ENCODE results near the gene GMCL1. TPM values are rescaled to one million over a fixed set of nuclear protein-coding genes. Genes with fewer than 3 reads are reported as not detected.

Gene GMCL1
- total and polyA plus RNA-seq, 2 experiments from 2014 or later: 9.6 to 14.5 TPM

GRCh38 chr2:69926849-69927515 lies 97.5 kb downstream of the GMCL1 start:
- Histone ChIP-seq H3F3A (ENCODE audit: insufficient read depth) (peaks cover 10% of the 10 kb centered on the region; the same call in 1 of the 2 replicates), H3K9me3 (ENCODE audit: low read depth) (no peaks in the 10 kb centered on the region), H4K20me1 (ENCODE audit: insufficient read depth) (no peaks in the 10 kb centered on the region), H3K79me2 (ENCODE audit: insufficient read depth) (peaks cover 5% of the 10 kb centered on the region; the same call in 1 of the 2 replicates), H3K27me3 (replicated peaks; ENCODE audit: insufficient read depth) (no peaks in the 10 kb centered on the region), H3K27ac (no peak overlapping the region), H3K9ac (no peak overlapping the region), H2AFZ (no peak overlapping the region), H3K36me3 (ENCODE audit: low read depth) (peaks cover 21% of the 10 kb centered on the region), H3K4me2 (ENCODE audit: unreplicated experiment) (no peak overlapping the region), H3K4me1 (ENCODE audit: insufficient read depth) (peaks cover 6% of the 10 kb centered on the region), H3K4me3 (no peak overlapping the region), H3K9me2 (ENCODE audit: insufficient read depth) (no peaks in the 10 kb centered on the region)
- TF ChIP-seq EZH2 (IDR thresholded peaks at IDR 0.05; ENCODE audit: insufficient read depth, poor library complexity, severe bottlenecking) (no peak), EZH2phosphoT487 (IDR thresholded peaks at IDR 0.05; ENCODE audit: insufficient read depth, low read depth) (no peak)
- 72 to 80% methylated on average over 3 of the region's 3 CpGs for WGBS, 2 experiments (ENCODE audit: low coverage in 1 of 2, low lambda C conversion rate in 2 of 2, missing lambda C conversion rate in 2 of 2)
- peak; percentile 32 for DNase-seq
- in situ Hi-C loops (cut with MboI): no loop called here

Small RNAs within 50 kb of the gene (small RNA-seq; reads per million reads assigned to genes)
- gene RPL23AP92 (ENCODE audit: low read depth, low replicate concordance): not detected

Other genes starting within 250 kb of the GMCL1 start
- gene AAK1, start 185.9 kb upstream of the GMCL1 start, total RNA-seq (2014; rRNA removed; shearing (Covaris generic)): 41.2 and 68.3 TPM in 2 replicates
- gene AAK1, start 185.9 kb upstream of the GMCL1 start, polyA plus RNA-seq (2016; fragmentation: Nextera tagmentation; extraction: Ambion mirVana): 38.5 and 50.7 TPM in 2 replicates
- 31.0 and 35.7 TPM in 2 replicates for gene ANXA4, start 87.5 kb upstream of the GMCL1 start, total RNA-seq (2014; rRNA removed; shearing (Covaris generic))
- 113 and 122 TPM in 2 replicates for gene ANXA4, start 87.5 kb upstream of the GMCL1 start, polyA plus RNA-seq (2016; fragmentation: Nextera tagmentation; extraction: Ambion mirVana)
- gene SNRNP27, start 64.3 kb downstream of the GMCL1 start, total RNA-seq (2014; rRNA removed; shearing (Covaris generic)): 46.8 and 69.3 TPM in 2 replicates
- 84.4 and 85.9 TPM in 2 replicates for gene SNRNP27, start 64.3 kb downstream of the GMCL1 start, polyA plus RNA-seq (2016; fragmentation: Nextera tagmentation; extraction: Ambion mirVana)
- 4.4 and 5.3 TPM in 2 replicates for gene MXD1, start 85.4 kb downstream of the GMCL1 start, total RNA-seq (2014; rRNA removed; shearing (Covaris generic))
- gene MXD1, start 85.4 kb downstream of the GMCL1 start, polyA plus RNA-seq (2016; fragmentation: Nextera tagmentation; extraction: Ambion mirVana): 6.3 and 7.6 TPM in 2 replicates
- gene ASPRV1, start 132.0 kb downstream of the GMCL1 start, total RNA-seq (2014; rRNA removed; shearing (Covaris generic)): under 0.01 and 0.86 TPM in 2 replicates
- 0.19 and 0.24 TPM in 2 replicates for gene ASPRV1, start 132.0 kb downstream of the GMCL1 start, polyA plus RNA-seq (2016; fragmentation: Nextera tagmentation; extraction: Ambion mirVana)